ENCODE data around the gene CDK18. TPM values are rescaled to one million over a fixed set of nuclear protein-coding genes. Genes with fewer than 3 reads are reported as not detected.

The CDK18 gene
- total and polyA plus RNA-seq, 2 of the 8 experiments (the other 6 are each of a cell fraction or from before 2014, with no cell fraction given) = 31.2 to 44.0 TPM

DNA sequence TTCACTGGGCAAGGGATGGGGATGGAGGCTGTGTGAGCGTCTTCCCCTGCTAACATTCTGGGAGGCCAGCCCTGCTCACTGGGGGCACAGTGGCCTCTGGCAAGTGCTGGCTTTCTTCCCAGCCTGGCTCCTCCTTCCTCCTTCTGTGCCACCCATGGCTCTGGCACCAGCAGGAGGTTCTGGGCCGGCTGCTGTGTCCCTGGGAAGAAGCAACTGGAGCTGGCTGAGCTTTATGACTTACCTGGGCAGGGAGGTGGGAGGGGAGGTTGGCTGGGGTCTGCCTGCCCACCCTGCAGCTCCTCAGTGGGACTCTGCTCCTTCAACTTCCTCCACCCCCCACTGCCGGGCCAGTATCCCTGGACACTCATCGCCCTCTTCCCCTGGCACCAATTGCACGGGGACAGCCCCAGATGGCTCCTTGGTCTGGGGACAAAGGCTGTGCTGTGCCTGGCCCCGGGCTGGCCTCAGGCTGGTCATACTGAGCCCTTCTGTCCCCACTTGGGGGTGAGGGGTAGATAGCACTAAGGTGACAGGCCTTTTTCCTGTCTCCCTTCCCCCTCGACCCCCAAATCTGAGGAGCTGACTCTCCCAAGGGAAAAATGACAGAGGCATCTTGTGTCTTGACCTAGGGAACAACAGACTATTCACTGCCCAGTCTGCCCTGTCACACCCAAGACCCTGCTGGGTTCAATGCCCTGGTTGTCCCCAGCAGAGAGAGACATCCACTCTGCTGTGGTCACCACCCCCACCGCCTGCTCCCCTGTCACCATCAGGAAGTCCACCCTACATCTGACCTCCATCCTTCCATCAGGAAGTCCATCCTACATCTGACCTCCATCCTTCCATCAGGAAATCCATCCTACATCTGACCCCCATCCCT, 14.4 kb downstream of the CDK18 start (continued):
- TF ChIP-seq, protein P1, sequence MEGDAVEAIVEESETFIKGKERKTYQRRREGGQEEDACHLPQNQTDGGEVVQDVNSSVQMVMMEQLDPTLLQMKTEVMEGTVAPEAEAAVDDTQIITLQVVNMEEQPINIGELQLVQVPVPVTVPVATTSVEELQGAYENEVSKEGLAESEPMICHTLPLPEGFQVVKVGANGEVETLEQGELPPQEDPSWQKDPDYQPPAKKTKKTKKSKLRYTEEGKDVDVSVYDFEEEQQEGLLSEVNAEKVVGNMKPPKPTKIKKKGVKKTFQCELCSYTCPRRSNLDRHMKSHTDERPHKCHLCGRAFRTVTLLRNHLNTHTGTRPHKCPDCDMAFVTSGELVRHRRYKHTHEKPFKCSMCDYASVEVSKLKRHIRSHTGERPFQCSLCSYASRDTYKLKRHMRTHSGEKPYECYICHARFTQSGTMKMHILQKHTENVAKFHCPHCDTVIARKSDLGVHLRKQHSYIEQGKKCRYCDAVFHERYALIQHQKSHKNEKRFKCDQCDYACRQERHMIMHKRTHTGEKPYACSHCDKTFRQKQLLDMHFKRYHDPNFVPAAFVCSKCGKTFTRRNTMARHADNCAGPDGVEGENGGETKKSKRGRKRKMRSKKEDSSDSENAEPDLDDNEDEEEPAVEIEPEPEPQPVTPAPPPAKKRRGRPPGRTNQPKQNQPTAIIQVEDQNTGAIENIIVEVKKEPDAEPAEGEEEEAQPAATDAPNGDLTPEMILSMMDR (IDR thresholded peaks at IDR 0.05; ENCODE audit: control extremely low read depth in 1 of 3, insufficient read depth in 1 of 3, low read depth in 1 of 3, low read length in 3 of 3) = no peak
